Measurements from ENCODE around the gene OGFOD3.
A peak's percentile ranks its signal among the peaks of the same experiment; 100 is the strongest.
"Not testable (repeated sequence)": the region's sequence is repeated elsewhere in the genome, so short reads cannot be mapped to it uniquely, and the experiment has no call there.

The OGFOD3 gene

GRCh38 chr17:82386255-82386831 lies 32.0 kb downstream of the OGFOD3 start:
- DNase-seq: no peak

DNA sequence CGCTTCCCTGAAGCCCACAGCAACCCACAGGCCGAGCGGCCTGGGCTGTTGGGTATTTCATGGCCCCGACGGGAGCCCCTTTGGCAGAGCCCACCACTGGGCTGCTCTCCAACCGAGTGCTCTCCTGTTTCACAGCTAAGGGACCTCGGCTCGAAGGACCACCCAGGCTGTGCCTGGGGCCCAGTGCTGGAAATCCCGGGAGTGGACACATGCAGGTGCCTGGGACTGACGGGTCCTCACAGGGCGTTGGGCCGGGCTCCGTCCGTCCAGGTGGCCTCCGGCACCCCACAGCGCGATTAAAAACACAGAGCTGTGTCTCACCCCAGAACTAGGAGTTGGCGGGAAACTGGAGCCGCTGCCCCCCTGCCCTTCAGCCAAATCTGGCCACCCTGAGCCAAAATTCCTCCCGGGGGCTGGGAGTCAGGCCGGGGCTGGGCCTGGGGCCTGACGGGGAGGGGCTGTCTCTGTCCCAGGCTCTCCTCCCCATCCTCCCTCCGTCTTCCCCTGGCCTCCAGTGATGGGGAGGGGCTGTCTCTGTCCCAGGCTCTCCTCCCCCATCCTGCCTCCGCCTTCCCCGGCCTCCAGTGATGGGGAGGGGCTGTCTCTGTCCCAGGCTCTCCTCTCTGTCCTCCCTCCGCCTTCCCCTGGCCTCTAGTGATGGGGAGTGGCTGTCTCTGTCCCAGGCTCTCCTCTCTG lies 32.7 kb downstream of the OGFOD3 start:
- DNase-seq: no peak

DNA sequence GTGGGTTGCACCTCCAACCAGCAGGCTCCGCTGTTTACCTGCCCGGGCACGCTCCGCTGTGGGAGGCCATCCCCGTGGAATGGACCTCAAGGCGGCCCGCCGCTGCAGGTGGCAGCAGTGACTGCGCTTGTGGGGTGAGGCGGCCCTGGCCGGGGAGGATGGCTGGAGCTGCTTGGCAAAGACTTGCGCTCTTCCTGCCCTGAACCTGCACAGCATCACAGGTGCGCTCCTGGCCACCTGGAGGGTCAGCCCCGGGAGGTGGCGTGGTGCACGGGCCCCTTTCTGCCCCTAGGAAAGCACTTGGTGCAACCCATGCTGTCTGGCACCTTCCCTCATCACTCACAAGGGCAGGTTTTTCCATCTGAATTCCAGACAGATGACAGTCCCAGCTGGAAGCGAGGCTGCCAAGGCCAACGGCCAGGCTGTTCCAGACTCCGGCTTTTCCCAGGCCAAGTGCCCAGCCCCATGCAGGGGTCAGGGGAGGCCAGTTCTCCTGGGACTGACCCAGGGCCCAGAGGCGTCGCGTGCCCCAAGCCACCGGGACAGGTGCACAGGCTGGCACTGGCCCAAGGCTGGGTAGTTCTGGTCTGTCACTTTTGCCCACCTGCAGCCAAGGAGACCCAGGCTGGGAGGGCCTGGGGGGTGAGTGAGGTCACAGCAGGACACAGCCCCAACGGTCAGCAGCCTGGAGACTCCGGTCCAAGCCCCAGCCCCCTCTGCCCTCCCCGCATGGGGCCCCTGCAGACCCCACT lies 33.5 kb downstream of the OGFOD3 start:
- peak; percentile 41 for DNase-seq

GRCh38 chr17:82384051-82384729 lies 34.2 kb downstream of the OGFOD3 start:
- no peak for DNase-seq

DNA sequence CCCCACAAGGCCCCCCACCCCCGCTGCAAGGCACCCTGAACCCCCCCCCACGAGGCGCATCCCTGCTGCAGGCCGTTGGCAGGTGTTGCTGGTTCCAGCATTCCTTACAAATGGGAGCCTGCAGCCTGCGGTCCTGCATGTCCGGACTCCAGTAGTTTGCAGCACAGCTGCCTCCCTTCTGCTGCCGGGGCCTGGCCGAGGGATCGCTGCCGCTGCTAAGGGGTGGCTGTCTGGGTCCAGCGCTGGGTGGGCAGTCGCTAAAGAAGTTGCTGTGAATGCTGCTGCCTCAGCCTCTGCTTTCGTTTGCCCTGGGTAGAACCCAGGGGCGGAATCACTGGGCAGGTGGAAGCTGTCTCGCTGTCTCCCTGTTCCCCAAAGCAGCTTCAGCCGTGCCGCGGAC lies 35.0 kb downstream of the OGFOD3 start:
- no peak for DNase-seq

- no peak for DNase-seq
Measured at GRCh38 chr17:82382933-82383255, 35.5 kb downstream of the OGFOD3 start.

DNA sequence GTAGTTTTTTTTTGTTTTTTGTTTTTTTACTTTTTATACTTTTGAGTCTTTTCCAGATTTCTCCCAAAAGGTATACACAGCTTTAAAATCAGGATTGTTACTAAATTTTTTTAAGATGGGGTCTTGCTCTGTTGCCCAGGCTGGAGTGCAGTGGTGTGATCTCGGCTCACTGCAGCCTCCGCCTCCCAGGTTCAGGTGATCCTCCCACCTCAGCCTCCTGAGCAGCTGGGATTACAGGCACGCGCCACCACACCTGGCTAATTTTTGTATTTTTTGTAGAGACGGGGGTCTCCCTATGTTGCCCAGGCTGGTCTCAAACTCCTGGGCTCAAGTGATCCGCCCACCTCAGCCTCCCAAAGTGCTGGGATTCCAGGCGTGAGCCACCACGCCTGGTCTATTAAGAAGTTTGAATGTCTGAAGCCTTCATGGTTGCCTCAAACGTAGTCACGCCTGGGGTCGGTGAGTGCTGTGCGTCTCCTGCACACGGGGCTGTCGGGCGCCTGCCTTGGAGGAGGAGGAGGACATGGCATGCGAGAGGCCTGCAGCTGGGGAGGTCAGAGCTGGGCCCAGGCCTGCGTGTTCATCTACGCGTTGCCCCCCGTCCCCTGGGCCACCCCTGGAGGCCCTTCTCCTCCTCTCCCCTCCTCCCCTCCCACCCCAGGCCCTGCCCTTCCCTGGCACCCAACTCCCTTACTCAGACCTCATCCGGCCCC lies 36.0 kb downstream of the OGFOD3 start:
- not testable (repeated sequence) for DNase-seq

DNA sequence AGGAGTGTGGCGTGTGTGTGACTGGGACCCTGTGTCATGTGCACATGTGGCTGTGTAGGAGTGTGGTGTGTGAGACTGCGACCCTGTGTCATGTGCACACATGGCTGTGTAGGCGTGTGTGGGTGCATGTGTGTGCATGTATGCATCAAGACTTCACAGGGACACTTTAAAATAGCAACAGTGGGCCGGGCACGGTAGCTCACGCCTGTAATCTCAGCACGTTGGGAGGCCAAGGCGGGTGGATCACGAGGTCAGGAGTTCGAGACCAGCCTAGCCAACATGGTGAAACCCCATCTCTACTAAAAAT lies 36.7 kb downstream of the OGFOD3 start:
- not testable (repeated sequence) for DNase-seq

DNA sequence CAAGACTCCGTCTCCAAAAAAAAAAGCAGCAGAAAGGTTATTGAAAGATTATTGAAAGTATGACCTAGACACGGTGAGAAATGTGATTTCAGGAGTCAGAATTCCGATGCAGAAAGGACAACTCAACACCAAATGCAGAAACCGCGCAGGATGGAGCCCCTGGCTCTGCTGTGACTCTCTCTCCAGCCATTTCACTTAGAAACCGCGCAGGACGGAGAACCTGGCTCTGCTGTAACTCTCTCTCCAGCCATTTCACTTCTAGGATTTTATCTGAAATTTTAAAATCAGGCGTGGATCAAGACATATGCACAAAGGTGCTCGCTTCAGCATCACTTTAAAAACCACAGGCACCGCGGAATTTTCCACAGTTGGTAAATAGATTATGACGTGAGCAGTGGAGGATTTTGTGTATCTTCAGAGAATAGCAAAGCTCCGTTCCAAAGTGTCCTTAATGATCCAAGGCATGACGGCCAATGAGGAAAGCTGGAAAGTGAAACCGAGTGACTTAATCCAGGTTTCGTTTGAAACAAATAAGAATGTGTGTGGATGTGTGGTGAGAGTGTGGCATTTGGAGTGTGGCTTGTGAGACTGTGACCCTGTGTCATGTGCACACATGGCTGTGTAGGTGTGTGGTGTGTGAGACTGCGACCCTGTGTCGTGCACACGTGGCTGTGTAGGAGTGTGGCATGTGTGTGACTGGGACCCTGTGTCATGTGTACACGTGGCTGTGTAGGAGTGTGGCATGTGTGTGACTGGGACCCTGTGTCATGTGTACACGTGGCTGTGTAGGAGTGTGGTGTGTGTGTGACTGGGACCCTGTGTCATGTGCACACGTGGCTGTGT lies 37.3 kb downstream of the OGFOD3 start:
- DNase-seq: no peak

GRCh38 chr17:82378741-82379021 lies 39.7 kb downstream of the OGFOD3 start:
- no peak for DNase-seq

GRCh38 chr17:82377924-82378740 lies 40.3 kb downstream of the OGFOD3 start:
- DNase-seq: no peak

DNA sequence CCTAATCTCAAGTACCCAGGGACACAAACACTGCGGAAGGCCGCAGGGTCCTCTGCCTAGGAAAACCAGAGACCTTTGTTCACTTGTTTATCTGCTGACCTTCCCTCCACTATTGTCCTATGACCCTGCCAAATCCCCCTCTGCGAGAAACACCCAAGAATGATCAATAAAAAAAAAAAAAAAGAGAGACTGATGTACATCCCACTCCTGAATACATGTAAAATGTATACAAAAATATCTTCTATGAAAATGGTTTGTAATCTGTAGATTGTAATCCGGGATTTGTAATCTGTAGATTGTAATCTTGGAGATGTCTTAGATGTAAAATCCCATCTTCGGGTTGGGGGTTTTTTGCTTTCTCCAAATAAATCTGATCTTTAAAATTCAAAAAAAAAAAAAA lies 41.1 kb downstream of the OGFOD3 start:
- not testable (repeated sequence) for DNase-seq

GRCh38 chr17:82376042-82376730 lies 42.2 kb downstream of the OGFOD3 start:
- DNase-seq: no peak

DNA sequence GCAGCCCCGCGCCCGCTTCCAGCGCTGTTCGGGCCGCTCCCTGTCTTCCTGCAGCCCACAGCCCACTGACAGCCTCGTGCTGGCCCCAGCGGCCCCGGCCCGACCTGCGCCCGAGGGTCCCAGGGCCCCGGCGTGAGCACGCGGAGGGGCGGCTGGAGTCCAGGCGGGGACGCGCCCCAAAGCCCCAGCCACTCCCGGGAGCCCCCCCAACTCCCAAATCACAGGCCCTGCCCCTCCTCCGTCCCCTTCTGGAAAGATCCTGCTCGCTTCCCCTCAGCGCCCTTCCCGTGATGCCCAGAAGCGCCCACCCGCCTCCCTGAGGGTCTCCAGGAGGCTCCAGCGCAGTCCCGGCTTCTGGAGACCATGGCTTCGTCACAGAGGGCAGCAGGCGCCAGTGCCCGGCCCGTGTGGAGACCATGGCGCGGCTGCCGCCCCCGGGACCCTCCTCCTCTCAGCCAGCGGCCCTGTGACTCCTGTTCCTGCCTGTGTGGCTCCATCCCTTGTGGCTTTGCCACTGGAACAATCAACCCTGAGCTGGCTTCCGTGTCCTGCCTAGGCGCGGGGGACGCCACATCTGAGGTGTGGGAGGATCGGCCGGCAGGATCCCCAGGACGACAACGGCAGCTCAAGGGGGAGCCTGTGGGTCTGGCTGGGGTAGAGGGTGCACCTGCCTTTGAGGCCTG lies 42.9 kb downstream of the OGFOD3 start:
- DNase-seq: no peak

DNA sequence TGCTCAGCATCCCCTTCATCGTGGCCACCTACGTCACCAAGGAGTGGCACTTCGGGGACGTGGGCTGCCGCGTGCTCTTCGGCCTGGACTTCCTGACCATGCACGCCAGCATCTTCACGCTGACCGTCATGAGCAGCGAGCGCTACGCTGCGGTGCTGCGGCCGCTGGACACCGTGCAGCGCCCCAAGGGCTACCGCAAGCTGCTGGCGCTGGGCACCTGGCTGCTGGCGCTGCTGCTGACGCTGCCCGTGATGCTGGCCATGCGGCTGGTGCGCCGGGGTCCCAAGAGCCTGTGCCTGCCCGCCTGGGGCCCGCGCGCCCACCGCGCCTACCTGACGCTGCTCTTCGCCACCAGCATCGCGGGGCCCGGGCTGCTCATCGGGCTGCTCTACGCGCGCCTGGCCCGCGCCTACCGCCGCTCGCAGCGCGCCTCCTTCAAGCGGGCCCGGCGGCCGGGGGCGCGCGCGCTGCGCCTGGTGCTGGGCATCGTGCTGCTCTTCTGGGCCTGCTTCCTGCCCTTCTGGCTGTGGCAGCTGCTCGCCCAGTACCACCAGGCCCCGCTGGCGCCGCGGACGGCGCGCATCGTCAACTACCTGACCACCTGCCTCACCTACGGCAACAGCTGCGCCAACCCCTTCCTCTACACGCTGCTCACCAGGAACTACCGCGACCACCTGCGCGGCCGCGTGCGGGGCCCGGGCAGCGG lies 43.6 kb downstream of the OGFOD3 start:
- DNase-seq: no peak

DNA sequence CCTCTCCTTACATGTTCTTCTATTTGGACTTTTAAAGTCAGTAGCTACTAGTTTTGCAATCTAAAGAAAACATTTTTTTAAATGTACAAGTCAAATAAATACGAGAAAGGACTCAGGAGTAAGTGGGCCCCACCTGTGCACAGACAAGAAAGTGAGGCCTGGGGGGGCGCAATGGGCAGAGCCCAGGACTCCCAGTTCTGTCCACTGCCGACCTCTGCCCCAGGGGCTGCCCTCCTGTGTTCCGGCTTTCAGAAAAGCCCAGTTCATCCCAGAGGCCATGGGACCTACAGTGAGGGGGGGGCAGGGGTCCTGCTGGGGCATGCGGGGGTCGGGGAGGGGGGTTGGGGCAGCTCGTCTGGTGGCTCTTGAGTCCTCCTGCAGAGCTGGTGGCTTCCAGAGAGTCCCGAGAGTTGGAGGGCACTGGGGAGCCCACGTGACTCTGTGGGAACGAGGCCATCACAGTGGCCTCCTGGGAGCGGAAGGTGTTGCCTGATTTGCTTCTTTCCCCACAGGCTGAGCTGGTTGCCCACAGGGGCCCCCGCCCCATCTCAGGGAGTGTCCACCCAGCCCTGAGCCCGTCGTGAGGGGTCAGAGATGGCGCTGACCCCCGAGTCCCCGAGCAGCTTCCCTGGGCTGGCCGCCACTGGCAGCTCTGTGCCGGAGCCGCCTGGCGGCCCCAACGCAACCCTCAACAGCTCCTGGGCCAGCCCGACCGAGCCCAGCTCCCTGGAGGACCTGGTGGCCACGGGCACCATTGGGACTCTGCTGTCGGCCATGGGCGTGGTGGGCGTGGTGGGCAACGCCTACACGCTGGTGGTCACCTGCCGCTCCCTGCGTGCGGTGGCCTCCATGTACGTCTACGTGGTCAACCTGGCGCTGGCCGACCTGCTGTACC lies 44.4 kb downstream of the OGFOD3 start:
- no peak for DNase-seq

GRCh38 chr17:82373072-82373452 lies 45.3 kb downstream of the OGFOD3 start:
- not testable (repeated sequence) for DNase-seq

- no peak for DNase-seq
Measured at GRCh38 chr17:82372249-82373071, 45.9 kb downstream of the OGFOD3 start.

Data from NCI-H1417 treated with DMSO at 0.1 percent for 48 hours (cell line).